Liver (tissue), 5 donors: ENCODE results near the gene SNF8. TPM values are rescaled to one million over a fixed set of nuclear protein-coding genes. Genes with fewer than 3 reads are reported as not detected.

Experiments
- polyA plus RNA-seq, 2 donors: library from polyadenylated mRNA; stranded (reverse) in 1 of 2; unstranded in 1 of 2; fragments of 200-250 nt in 1 of 2; fragments of >200 nt in 1 of 2; fragmentation: Nextera tagmentation in 1 of 2; extraction: Ambion mirVana in 1 of 2; gene quantifications; one replicate each; pipeline versions ENCODE4 v1.2.1 to v1.2.3, GENCODE V29; 2013 to 2015
- small RNA-seq: library from RNA; depleted of rRNA; stranded (forward); fragments of <200 nt; gene quantifications from one replicate; pipeline ENCODE3, GENCODE V24; 2014
- total RNA-seq, 2 donors: library from RNA; depleted of rRNA; stranded (reverse); fragments of >200 nt; gene quantifications; one replicate each; pipeline ENCODE4 v1.2.3, GENCODE V29; 2014
- donor health status: healthy.
- donor health status: healthy.
- donor health status: healthy.

The SNF8 gene
- total and polyA plus RNA-seq, 4 donors: 40.5 to 78.2 (median 60.8) TPM

Small RNA genes lying within 50 kb of the gene (small RNA-seq; reads per million reads assigned to genes)
- not detected for gene AC068531.1
- gene RF00263: not detected
- gene RF01210: not detected
- gene RNU1-42P: 0.09 reads per million

Other genes starting within 250 kb of the SNF8 start
- not detected for gene PRAC1, start 222.3 kb downstream of the SNF8 start, total RNA-seq
- gene PRAC1, start 222.3 kb downstream of the SNF8 start, polyA plus RNA-seq: not detected
- gene PRAC2, start 221.7 kb downstream of the SNF8 start, total RNA-seq: not detected
- not detected for gene PRAC2, start 221.7 kb downstream of the SNF8 start, polyA plus RNA-seq
- gene HOXB13, start 216.1 kb downstream of the SNF8 start, total RNA-seq: not detected
- gene HOXB13, start 216.1 kb downstream of the SNF8 start, polyA plus RNA-seq: not detected
- under 1 TPM in 1 of 2 donors, not detected in 1; 0.08 TPM for gene TTLL6, start 127.6 kb downstream of the SNF8 start, total RNA-seq
- under 1 TPM in 1 of 2 donors, not detected in 1; 0.02 TPM for gene TTLL6, start 127.6 kb downstream of the SNF8 start, polyA plus RNA-seq
- gene CALCOCO2, start 113.8 kb downstream of the SNF8 start, total RNA-seq: 10 to 100 TPM; 23.0 to 64.9 TPM
- 10 to 100 TPM; 38.9 to 49.1 TPM for gene CALCOCO2, start 113.8 kb downstream of the SNF8 start, polyA plus RNA-seq
- gene ATP5MC1, start 52.1 kb downstream of the SNF8 start, total RNA-seq: 10 to 100 TPM; 44.7 to 86.8 TPM
- gene ATP5MC1, start 52.1 kb downstream of the SNF8 start, polyA plus RNA-seq: 100 to 1,000 TPM; 191 to 275 TPM
- 10 to 100 TPM; 20.5 to 23.8 TPM for gene UBE2Z, start 36.4 kb downstream of the SNF8 start, total RNA-seq
- gene UBE2Z, start 36.4 kb downstream of the SNF8 start, polyA plus RNA-seq: 10 to 100 TPM; 10.5 to 17.1 TPM
- not detected for gene GIP, start 23.8 kb upstream of the SNF8 start, total RNA-seq
- gene GIP, start 23.8 kb upstream of the SNF8 start, polyA plus RNA-seq: not detected
- 10 to 100 TPM in 1 of 2 donors, not detected in 1; 22.6 TPM for gene IGF2BP1, start 52.5 kb upstream of the SNF8 start, total RNA-seq
- not detected for gene IGF2BP1, start 52.5 kb upstream of the SNF8 start, polyA plus RNA-seq
- gene B4GALNT2, start 187.9 kb upstream of the SNF8 start, total RNA-seq: not detected
- not detected for gene B4GALNT2, start 187.9 kb upstream of the SNF8 start, polyA plus RNA-seq